Ishikawa (cell line): Measurements from ENCODE around the gene BOLA2B.
"Not testable (repeated sequence)": the region's sequence is repeated elsewhere in the genome, so short reads cannot be mapped to it uniquely, and the experiment has no call there.

Source experiments
- CEBPB ChIP-seq: IDR thresholded peaks from 2 replicates; pipeline ENCODE4 v1.6.1; 2012
- CREB1 ChIP-seq: IDR thresholded peaks from 2 replicates; pipeline ENCODE4 v1.6.1; 2012; ENCODE audit warnings: low read depth
- EGR1 ChIP-seq: IDR thresholded peaks from 2 replicates; pipeline ENCODE4 v1.6.1; 2012
- EP300 ChIP-seq: IDR thresholded peaks from 2 replicates; pipeline ENCODE4 v1.6.1; 2012; ENCODE audit warnings: borderline replicate concordance
- FOXM1 ChIP-seq: IDR thresholded peaks from 2 replicates; pipeline ENCODE4 v1.6.1; 2012; ENCODE audit warnings: low read depth, borderline replicate concordance
- MAX ChIP-seq: IDR thresholded peaks from 2 replicates; pipeline ENCODE4 v1.6.1; 2012
- NFIC ChIP-seq: IDR thresholded peaks from 2 replicates; pipeline ENCODE4 v1.6.1; 2012
- RAD21 ChIP-seq: IDR thresholded peaks from 2 replicates; pipeline ENCODE4 v1.6.1; 2012; ENCODE audit warnings: low read depth
- TAF1 ChIP-seq: IDR thresholded peaks from 2 replicates; pipeline ENCODE4 v1.6.1; 2012; ENCODE audit warnings: low read depth, mild to moderate bottlenecking
- TCF12 ChIP-seq: IDR thresholded peaks from 2 replicates; pipeline ENCODE4 v1.6.1; 2012; ENCODE audit warnings: low read depth
- TEAD4 ChIP-seq: IDR thresholded peaks from 2 replicates; pipeline ENCODE4 v1.6.1; 2012
- YY1 ChIP-seq: IDR thresholded peaks from 2 replicates; pipeline ENCODE4 v1.6.1; 2012; ENCODE audit warnings: low read depth
- ZBTB7A ChIP-seq: IDR thresholded peaks from 2 replicates; pipeline ENCODE4 v1.6.1; 2012; ENCODE audit warnings: low read depth
- TF ChIP-seq, protein P1 (sequence below): IDR thresholded peaks from 2 replicates; pipeline ENCODE4 v1.6.1; 2012; ENCODE audit warnings: low read depth, mild to moderate bottlenecking
- TF ChIP-seq, protein P2 (sequence below): IDR thresholded peaks from 2 replicates; pipeline ENCODE4 v1.6.1; 2012

The BOLA2B gene

DNA sequence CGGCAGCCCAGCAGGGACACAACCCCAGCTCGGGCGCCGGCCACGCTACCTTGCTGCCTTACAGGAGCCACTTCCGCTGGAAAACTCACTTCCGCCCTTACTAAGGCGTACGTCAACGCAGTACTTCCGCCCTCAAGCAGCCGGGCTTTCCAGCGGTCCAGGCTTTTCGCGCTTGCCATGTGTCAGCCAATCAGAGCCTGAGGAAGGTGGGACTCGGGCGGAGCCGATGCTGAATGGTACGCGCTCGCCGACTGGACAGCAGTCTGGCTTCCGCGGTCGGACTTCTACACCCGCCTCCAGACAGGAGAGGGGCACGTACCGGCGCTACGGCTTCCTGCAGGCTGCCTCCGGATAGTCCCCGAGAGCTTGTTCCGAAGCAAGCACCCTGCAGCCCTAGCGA is at the start of gene BOLA2B, which contains the start of gene SLX1A:
Gene BOLA2B, minus strand, starts transcription at position 52 of the 400 bp plus-strand sequence. CDS start 71 bp downstream, outside the sequence.
Gene SLX1A, plus strand, starts transcription at position 261 of the 400 bp plus-strand sequence. CDS start 210 bp downstream, outside the sequence.
- TF ChIP-seq TEAD4, FOXM1, CREB1: not testable (repeated sequence)

- TF ChIP-seq YY1, FOXM1, TAF1: not testable (repeated sequence)
Measured at GRCh38 chr16:30199049-30199448, 5.6 kb upstream of the BOLA2B start, which contains the start of gene SULT1A3. SULT1A3 (plus strand) TSS chr16:30199255; CDS start chr16:30200729, 1,474 bp downstream.

DNA sequence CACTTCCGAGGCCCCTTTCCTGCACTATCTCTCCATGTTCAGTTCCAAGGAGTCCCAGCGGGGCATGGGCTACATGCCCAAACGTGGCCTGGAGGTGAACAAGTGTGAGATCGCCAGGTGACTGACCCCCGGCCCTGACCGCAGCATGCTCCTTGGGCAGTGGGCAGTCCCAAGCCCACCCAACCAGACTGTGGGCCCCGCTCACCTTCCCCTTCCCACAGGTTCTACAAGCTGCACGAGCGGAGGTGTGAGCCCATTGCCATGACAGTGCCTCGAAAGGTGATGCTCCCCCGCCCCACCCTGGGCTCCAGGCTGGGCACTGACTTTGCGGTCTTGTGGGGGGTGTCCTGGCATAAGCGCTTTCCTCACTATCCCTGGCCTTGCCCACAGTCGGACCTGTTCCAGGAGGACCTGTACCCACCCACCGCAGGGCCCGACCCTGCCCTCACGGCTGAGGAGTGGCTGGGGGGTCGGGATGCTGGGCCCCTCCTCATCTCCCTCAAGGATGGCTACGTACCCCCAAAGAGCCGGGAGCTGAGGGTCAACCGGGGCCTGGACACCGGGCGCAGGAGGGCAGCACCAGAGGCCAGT is 5.4 kb downstream of the BOLA2B start:
- TF ChIP-seq TAF1 (no peak), ZBTB7A (no peak), MAX (no peak), CEBPB (no peak), NFIC (no peak), YY1 (no peak)

DNA sequence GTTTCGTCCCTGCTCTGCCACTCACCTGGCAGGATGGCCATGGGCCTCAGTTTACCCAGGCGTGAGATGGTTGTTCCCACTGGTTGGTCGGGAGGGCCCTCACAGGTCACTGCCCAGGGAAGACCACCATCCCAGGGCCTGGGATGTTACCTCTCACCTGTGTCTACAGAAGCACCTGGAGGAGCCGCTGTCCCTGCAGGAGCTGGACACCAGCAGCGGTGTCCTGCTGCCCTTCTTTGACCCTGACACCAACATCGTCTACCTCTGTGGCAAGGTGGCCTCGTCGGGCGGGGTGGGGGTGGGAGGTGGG is 6.0 kb downstream of the BOLA2B start:
- TF ChIP-seq NFIC: no peak
- TF ChIP-seq MAX: no peak
- TF ChIP-seq, protein P1, sequence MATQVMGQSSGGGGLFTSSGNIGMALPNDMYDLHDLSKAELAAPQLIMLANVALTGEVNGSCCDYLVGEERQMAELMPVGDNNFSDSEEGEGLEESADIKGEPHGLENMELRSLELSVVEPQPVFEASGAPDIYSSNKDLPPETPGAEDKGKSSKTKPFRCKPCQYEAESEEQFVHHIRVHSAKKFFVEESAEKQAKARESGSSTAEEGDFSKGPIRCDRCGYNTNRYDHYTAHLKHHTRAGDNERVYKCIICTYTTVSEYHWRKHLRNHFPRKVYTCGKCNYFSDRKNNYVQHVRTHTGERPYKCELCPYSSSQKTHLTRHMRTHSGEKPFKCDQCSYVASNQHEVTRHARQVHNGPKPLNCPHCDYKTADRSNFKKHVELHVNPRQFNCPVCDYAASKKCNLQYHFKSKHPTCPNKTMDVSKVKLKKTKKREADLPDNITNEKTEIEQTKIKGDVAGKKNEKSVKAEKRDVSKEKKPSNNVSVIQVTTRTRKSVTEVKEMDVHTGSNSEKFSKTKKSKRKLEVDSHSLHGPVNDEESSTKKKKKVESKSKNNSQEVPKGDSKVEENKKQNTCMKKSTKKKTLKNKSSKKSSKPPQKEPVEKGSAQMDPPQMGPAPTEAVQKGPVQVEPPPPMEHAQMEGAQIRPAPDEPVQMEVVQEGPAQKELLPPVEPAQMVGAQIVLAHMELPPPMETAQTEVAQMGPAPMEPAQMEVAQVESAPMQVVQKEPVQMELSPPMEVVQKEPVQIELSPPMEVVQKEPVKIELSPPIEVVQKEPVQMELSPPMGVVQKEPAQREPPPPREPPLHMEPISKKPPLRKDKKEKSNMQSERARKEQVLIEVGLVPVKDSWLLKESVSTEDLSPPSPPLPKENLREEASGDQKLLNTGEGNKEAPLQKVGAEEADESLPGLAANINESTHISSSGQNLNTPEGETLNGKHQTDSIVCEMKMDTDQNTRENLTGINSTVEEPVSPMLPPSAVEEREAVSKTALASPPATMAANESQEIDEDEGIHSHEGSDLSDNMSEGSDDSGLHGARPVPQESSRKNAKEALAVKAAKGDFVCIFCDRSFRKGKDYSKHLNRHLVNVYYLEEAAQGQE: no peak
- no peak for TF ChIP-seq EP300
- no peak for TF ChIP-seq EGR1

- peak; percentile 7; the same call in 1 of the 2 replicates for TF ChIP-seq RAD21
- TF ChIP-seq ZBTB7A: no peak
- no peak for TF ChIP-seq YY1
- TF ChIP-seq TEAD4: no peak
Measured at GRCh38 chr16:30186782-30187555, 6.5 kb downstream of the BOLA2B start.

DNA sequence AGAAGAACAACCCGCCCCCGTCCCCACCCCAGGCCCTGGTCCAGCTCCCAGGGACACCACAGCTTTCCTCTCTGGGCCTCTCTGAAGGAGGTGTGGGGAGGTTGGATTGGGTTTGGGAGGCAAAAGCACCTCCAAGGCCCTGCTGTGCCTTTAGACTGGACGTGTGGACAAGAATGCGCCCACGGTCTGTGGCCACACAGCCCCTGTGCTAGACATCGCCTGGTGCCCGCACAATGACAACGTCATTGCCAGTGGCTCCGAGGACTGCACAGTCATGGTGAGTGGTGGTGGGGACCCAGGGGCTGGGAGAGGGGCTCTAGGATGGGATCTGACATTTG is 7.1 kb downstream of the BOLA2B start:
- TF ChIP-seq TEAD4 (no peak), TAF1 (no peak), EGR1 (no peak), YY1 (no peak)
- TF ChIP-seq, protein P1: no peak

- TF ChIP-seq TCF12 (no peak), ZBTB7A (no peak), CEBPB (no peak), CREB1 (no peak), EGR1 (no peak), EP300 (no peak), YY1 (no peak), MAX (no peak), FOXM1 (no peak), NFIC (no peak), TEAD4 (no peak), TAF1 (no peak), RAD21 (no peak)
- TF ChIP-seq, protein P2, sequence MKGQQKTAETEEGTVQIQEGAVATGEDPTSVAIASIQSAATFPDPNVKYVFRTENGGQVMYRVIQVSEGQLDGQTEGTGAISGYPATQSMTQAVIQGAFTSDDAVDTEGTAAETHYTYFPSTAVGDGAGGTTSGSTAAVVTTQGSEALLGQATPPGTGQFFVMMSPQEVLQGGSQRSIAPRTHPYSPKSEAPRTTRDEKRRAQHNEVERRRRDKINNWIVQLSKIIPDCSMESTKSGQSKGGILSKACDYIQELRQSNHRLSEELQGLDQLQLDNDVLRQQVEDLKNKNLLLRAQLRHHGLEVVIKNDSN: no peak
- TF ChIP-seq, protein P1: no peak
Measured at GRCh38 chr16:30185683-30186421, 7.6 kb downstream of the BOLA2B start.
